Inferior parietal cortex (tissue), 1 donor: ENCODE data around the gene FTSJ3.
"Not testable (repeated sequence)": the region's sequence is repeated elsewhere in the genome, so short reads cannot be mapped to it uniquely, and the experiment has no call there.

ENCODE experiments used
- DNase-seq: peaks from one replicate; pipeline ENCODE4 v3.0.0-alpha.2; 2016; ENCODE audit errors: extremely low spot score

FTSJ3 gene

GRCh38 chr17:63830278-63830677 is 2.8 kb upstream of the FTSJ3 start:
- DNase-seq, result no peak

GRCh38 chr17:63828936-63829335 is 1.5 kb upstream of the FTSJ3 start:
- DNase-seq, result no peak

DNA sequence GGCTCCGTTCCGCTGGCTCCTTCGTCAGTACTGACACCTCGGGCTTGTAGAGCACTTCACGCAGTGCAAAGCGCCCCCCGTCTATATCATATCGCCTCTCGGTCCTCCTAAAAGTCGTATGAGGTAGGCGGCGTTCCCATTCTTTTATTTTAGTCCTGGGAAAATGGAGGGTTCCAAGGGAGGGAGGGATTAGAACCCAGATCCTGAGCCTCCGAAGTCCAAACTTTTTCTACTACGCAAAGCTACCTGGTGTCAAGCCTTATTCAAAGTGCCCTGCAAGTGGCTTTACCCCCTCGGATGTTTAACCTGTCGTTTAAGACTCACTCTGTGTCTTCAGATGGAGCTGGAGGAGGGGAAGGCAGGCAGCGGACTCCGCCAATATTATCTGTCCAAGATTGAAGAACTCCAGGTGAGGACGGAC is 348 bp upstream of the FTSJ3 start:
- DNase-seq, result no peak

DNA sequence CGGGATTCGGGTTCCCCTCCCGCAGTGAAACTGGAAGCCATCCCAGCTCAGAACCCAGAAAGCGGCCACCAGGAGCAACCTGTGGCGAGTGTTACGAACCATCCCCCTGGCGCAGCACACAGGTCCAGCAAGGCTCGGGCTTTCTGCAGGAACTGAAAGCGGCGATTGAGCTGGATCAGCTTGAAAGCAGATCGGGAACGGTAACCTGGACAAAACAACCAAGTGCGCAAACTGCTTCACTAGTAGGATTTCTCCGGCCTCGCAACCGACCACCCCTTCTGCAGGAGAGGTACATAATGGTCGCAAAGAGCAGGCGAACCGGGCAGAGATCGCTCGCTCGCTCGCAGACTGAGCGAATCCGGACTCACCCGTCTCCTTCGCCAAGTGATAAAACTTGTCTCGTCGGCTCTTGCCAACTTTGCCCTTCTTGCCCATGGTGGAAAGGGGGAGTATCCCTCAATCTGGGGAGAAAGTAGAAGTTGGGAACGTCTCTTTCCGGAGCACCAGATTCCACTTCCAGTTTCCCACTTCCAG is 928 bp downstream of the FTSJ3 start:
- DNase-seq, result no peak

- no peak for DNase-seq
Observed at GRCh38 chr17:63824362-63824761, 3.1 kb downstream of the FTSJ3 start.

- no peak for DNase-seq
Observed at GRCh38 chr17:63823659-63824331, 3.7 kb downstream of the FTSJ3 start.

- no peak for DNase-seq
Observed at GRCh38 chr17:63822537-63822936, 4.9 kb downstream of the FTSJ3 start.

GRCh38 chr17:63821804-63822203 is 5.7 kb downstream of the FTSJ3 start:
- DNase-seq, result no peak

- DNase-seq, result no peak
Observed at GRCh38 chr17:63820963-63821561, 6.4 kb downstream of the FTSJ3 start.

DNA sequence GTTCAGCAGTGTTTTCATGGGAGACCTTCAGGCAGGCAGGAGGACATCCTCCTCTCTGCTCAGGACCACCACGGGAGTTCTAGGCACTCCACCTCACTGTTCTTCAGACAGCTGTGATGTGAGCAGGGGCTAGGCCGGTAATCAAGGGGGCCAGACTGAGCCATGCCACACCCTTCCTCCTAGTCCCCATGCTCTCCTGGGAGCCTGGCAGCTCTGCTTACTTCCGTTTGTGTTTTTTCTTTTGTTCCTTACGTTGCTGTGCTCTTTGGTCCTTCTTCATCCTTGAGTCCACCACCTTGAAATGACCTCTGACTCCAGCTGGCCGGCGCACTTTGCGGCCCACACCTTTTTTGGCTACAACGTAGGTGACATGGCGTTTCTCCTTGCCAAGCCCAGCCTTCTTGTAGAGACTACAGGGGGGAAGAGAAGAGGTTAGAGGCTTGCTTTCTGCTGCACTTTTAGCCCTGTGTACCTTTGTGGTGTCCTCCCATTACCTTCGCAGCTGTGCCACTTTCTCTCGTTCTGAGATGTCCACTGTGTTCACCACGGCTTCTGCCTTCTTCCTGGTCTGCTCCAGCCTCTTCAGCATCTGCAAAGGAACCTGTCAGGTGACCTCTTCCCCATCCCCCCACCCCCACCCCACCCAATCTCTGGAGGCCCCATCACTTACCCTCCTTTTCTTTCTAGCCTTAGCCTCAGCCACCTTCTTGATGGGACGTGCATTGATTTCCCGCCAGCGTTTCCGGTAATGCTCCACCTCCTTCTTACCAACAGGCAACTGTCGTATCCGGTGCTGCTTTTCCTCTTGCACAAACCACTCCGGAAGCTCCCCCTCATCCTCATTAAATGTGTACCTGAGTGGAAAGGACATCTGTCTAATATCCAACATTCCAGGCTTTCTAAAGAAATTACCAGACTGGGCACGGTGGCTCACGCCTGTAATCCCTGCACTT is 7.6 kb downstream of the FTSJ3 start:
- DNase-seq, result no peak

DNA sequence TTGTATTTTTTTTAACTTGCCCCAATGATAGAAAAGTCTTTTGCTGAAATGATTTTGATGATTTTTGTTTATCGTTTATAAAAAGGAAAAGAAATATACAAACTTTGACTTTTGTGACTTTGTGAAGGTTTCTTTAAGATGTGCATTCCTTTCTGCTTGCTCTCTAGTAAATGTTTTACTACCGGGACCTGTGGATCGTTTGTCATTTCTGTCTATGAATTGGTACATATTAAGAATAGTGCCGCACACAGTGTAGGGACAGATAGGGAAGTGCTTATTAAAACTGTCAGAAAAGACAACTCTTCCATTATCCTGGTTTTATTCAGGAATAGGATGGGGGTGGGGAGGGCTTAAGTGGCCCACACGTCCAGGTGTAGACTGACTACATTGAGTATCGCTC is 8.3 kb downstream of the FTSJ3 start:
- DNase-seq, result no peak

DNA sequence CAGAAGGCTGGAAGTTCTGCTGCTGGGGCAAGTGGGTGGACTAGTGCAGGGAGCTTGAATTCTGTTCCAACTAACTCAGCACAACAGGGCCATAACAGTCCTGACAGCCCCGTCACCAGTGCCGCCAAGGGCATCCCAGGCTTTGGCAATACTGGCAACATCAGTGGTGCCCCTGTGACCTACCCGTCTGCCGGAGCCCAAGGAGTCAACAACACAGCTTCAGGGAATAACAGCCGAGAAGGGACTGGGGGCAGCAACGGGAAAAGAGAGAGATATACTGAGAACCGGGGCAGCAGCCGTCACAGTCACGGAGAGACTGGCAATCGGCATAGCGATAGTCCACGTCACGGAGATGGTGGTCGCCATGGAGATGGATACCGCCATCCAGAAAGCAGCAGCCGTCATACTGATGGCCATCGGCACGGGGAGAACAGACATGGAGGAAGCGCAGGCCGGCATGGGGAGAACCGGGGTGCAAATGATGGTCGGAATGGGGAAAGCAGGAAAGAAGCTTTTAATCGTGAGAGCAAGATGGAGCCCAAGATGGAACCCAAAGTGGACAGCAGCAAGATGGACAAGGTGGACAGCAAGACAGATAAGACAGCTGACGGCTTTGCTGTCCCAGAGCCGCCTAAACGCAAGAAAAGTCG is 9.6 kb downstream of the FTSJ3 start:
- no peak for DNase-seq

- DNase-seq, result no peak
Observed at GRCh38 chr17:63816669-63817068, 10.8 kb downstream of the FTSJ3 start.

DNA sequence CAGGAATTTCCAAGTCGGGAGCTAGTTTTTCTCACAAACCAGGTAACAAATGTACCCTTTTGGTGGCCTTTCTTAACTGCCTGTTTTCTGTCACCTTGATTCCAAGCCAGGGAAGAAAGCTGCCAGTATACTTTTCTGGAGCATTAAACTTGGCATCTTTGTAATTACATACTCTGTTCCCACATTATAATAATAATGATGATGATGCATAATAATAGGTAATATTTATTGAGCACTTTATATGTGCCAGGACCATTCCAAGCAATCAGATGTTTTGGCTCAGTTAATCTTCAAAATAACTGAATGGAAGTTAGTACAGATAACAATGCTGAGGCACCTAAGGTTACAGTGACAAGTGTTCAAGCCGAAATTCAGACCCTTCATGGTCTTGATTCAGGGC is 11.3 kb downstream of the FTSJ3 start:
- DNase-seq, result no peak

GRCh38 chr17:63809970-63810369 is 17.5 kb downstream of the FTSJ3 start:
- no peak for DNase-seq

DNA sequence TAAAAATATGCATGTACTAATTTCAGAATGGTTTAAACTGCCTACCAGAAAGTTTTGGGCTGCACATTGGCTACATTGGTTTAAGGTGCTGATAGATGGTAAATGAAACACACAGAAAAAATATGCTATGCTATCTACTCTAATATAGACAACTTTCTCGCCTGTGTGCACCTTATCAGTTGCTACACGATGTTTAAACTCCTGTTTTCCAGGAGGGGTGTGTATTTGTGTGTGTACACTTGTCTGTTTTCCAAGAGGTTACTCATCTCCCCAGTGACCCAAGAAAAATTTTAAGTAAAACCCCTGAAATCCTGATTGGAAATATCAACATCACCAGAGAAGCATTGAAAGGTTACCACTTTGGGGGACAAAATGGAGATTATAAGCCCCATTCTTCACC is 21.9 kb downstream of the FTSJ3 start:
- DNase-seq, result no peak

DNA sequence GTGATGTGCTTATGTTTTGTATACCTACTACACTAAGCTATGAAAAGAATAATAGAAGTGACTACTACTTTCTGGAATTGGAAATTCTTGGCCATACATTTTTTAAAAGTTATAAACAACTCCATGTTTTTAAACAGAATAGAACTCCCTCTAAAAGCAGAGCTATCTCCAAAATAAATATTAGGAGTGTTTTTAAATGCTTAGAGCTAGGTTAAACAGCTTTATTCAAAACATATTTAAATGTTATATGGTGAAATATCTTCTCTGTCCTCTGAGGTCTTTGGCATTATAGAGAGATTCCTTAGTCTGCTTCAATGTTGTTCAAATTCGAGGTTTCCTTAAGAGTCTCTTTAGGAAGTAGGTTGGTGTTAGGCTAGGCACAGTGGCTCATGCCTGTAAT is 23.1 kb downstream of the FTSJ3 start:
- DNase-seq, result no peak

- no peak for DNase-seq
Observed at GRCh38 chr17:63800783-63801182, 26.7 kb downstream of the FTSJ3 start.

DNA sequence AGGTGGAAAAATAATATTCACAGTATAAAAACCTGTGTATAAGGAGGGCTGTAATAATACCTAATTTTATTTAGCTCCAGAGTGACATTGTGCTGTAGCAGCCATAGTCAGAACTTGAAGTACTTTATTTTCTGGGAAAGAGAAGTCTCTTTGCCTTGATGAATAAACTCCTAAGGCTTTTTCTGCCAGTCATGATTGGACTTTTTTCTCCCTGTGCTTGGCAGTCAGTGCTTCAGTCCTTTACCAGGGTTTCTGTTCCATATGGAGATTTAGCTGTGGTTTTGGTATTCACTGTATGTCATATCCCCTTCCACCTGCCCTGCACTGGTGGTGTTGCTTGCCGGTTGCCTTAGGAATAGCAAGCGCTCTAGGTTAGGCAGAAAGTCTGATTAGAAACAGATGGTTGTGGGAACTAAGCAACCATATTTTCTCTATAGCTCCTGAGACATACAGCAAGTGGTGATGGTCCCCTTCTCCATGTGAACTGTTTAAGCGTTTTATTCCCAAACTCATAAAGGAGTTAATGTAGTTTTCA is 28.8 kb downstream of the FTSJ3 start:
- DNase-seq, result no peak

DNA sequence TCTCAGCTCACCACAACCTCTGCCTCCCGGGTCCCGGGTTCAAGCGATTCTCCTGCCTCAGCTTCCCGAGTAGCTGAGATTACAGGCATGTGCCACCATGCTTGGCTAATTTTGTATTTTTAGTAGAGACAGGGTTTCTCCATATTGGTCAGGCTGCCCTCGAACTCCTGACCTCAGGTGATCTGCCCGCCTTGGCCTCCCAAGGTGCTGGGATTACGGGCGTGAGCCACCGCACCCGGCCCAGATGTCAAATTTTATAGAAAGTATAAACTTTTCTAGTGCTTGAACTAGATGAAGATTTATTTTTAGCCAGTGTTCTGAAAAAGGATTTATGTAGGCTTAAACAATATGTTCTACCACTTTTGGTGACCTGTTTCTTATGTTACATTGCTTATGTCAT is 31.1 kb downstream of the FTSJ3 start:
- DNase-seq, result not testable (repeated sequence)

- DNase-seq, result no peak
Observed at GRCh38 chr17:63792055-63792729, 35.3 kb downstream of the FTSJ3 start.
